ENCODE data around the gene ADCY9. TPM values are rescaled to one million over a fixed set of nuclear protein-coding genes. Genes with fewer than 3 reads are reported as not detected.

The ADCY9 gene
- total RNA-seq, 1 experiment from 2014 or later: 4.7 TPM

DNA sequence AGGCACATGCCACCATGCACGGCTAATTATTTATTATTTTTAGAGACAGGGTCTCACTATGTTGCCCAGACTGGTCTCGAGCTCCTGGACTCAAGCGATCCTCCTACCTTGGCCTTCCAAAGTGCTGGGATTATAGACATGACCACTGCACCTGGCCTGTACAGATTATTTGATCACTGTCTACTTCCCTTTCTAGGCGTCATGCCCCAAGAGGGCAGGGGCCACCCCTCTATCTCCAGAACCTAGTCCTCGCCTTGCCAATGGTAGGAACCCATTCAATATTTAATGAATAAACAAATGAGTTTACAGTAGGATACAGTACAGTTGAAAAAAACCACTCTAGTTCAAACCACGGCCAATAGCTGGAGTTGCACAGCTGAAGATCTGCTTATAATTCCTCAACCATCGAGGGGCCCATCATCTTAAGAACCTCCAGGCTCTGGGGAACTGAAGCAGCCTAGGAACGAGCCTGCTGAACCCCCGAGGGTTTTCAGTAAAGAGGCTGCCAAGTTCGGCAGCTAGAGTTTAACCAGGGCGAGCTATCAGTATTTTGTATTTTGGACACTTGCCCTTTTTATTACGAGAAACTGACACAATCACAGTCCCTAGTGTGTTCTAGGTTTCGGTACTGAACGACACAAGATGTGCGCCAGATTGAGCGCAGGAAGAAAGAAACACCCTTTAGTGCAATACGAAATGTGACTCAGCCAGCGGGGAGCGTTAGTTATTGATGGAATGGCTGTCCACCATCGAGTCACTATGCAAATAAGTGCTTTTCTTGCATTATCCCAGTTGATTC, 14.6 kb downstream of the ADCY9 start:
- Histone ChIP-seq H3K23me2 (ENCODE audit: insufficient read length, low read depth, low read length, poor library complexity, severe bottlenecking) (no peaks in the 10 kb centered on the region), H3K9ac (ENCODE audit: extremely low read depth, insufficient read length, low read length) (no peak overlapping the region), H3K4me1 (ENCODE audit: insufficient read depth, low read length) (no peaks in the 10 kb centered on the region), H2BK120ac (ENCODE audit: low read depth, low read length, poor library complexity, severe bottlenecking) (no peak overlapping the region), H3K79me1 (ENCODE audit: insufficient read depth, low read depth, low read length, poor library complexity, severe bottlenecking) (no peaks in the 10 kb centered on the region), H4K8ac (replicated peaks; ENCODE audit: insufficient read length, low read depth, low read length) (no peak overlapping the region), H3K4me2 (ENCODE audit: insufficient read depth, insufficient read length, low read length) (no peak overlapping the region), H2BK15ac (ENCODE audit: low read depth, low read length) (no peak overlapping the region), H2BK12ac (ENCODE audit: insufficient read length, low read depth, low read length) (no peak overlapping the region), H3K4ac (ENCODE audit: low read depth, low read length) (no peak overlapping the region), H4K5ac (ENCODE audit: insufficient read length, low read depth, low read length) (no peak overlapping the region), H2BK5ac (ENCODE audit: insufficient read length, low read length) (no peak overlapping the region), H3K56ac (ENCODE audit: insufficient read length, low read depth, low read length) (no peak overlapping the region), H3T11ph (ENCODE audit: low read length) (no peak overlapping the region), H2AK5ac (ENCODE audit: insufficient read length, low read length) (no peak overlapping the region), H4K20me1 (ENCODE audit: control insufficient read depth, insufficient read depth, insufficient read length) (no peaks in the 10 kb centered on the region), H2BK20ac (ENCODE audit: low read depth, low read length, poor library complexity, severe bottlenecking) (no peak overlapping the region), H3K23ac (ENCODE audit: insufficient read length, low read depth, low read length) (no peak overlapping the region), H4K91ac (ENCODE audit: insufficient read length, low read depth, low read length) (no peak overlapping the region), H3K27ac (ENCODE audit: insufficient read length, low read depth, low read length) (no peak overlapping the region), H3K79me2 (ENCODE audit: insufficient read depth, low read length) (no peaks in the 10 kb centered on the region), H3K18ac (ENCODE audit: insufficient read length, low read depth, low read length) (no peak overlapping the region), H3K14ac (ENCODE audit: insufficient read depth, low read length) (no peak overlapping the region), H2AFZ (ENCODE audit: low read length) (no peak overlapping the region), H3K27me3 (ENCODE audit: insufficient read depth, low read length) (no peaks in the 10 kb centered on the region), H3K9me3 (ENCODE audit: control insufficient read depth, low read depth, low read length) (no peaks in the 10 kb centered on the region)
- Mint-ChIP-seq H3K4me3 (no peak overlapping the region; a peak in 1 of 5 replicates), H3K27me3 (ENCODE audit: low read depth) (no peaks in the 10 kb centered on the region; the same call in 1 of the 2 replicates), H3K36me3 (ENCODE audit: insufficient read depth in 1 of 3, low read depth in 3 of 3) (no peaks in the 10 kb centered on the region; a peak in 1 of 7 replicates), H3K4me1 (no peaks in the 10 kb centered on the region), H3K27ac (no peak overlapping the region; a peak in 1 of 7 replicates), H3K9me3 (no peaks in the 10 kb centered on the region)
- TF ChIP-seq, protein P1, sequence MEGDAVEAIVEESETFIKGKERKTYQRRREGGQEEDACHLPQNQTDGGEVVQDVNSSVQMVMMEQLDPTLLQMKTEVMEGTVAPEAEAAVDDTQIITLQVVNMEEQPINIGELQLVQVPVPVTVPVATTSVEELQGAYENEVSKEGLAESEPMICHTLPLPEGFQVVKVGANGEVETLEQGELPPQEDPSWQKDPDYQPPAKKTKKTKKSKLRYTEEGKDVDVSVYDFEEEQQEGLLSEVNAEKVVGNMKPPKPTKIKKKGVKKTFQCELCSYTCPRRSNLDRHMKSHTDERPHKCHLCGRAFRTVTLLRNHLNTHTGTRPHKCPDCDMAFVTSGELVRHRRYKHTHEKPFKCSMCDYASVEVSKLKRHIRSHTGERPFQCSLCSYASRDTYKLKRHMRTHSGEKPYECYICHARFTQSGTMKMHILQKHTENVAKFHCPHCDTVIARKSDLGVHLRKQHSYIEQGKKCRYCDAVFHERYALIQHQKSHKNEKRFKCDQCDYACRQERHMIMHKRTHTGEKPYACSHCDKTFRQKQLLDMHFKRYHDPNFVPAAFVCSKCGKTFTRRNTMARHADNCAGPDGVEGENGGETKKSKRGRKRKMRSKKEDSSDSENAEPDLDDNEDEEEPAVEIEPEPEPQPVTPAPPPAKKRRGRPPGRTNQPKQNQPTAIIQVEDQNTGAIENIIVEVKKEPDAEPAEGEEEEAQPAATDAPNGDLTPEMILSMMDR (conservative IDR thresholded peaks at IDR 0.05): no peak
- DNase-seq: no peak
- no CpG with 5 or more reads among the region's 20 CpGs for WGBS (ENCODE audit: extremely low coverage, insufficient read length, low lambda C conversion rate)

Measured in H9 (cell line).